ENCODE results near the gene ARPC5.

- TF ChIP-seq CTCF (IDR thresholded peaks at IDR 0.05; ENCODE audit: low read depth, low read length) (no peak), POLR2A (IDR thresholded peaks at IDR 0.05; ENCODE audit: extremely low read depth, insufficient read length) (no peak), MYC (IDR thresholded peaks at IDR 0.05; ENCODE audit: low read depth, low read length) (no peak), MAX (IDR thresholded peaks at IDR 0.05; ENCODE audit: low read depth, low read length) (no peak)
Measured at GRCh38 chr1:183589874-183590243, 45.7 kb downstream of the ARPC5 start.
